HG02840 (cell line): ENCODE measurements around the gene PFKFB3.
"Not testable (repeated sequence)": the region's sequence is repeated elsewhere in the genome, so short reads cannot be mapped to it uniquely, and the experiment has no call there.

Experiments
- ATAC-seq: cut with Tn5 transposase; IDR thresholded peaks from one replicate; pipeline ENCODE4 v1.9.1; 2021; ENCODE audit warnings: mild to moderate bottlenecking, moderate library complexity, moderate number of reproducible peaks; ENCODE audit not compliant: unreplicated experiment, low FRiP score

The PFKFB3 gene

GRCh38 chr10:6232846-6233724 is 30.4 kb downstream of the PFKFB3 start:
- no peak for ATAC-seq

GRCh38 chr10:6233725-6234277 is 31.1 kb downstream of the PFKFB3 start:
- no peak for ATAC-seq

- ATAC-seq: no peak
Observed at GRCh38 chr10:6234371-6234770, 31.6 kb downstream of the PFKFB3 start.

DNA sequence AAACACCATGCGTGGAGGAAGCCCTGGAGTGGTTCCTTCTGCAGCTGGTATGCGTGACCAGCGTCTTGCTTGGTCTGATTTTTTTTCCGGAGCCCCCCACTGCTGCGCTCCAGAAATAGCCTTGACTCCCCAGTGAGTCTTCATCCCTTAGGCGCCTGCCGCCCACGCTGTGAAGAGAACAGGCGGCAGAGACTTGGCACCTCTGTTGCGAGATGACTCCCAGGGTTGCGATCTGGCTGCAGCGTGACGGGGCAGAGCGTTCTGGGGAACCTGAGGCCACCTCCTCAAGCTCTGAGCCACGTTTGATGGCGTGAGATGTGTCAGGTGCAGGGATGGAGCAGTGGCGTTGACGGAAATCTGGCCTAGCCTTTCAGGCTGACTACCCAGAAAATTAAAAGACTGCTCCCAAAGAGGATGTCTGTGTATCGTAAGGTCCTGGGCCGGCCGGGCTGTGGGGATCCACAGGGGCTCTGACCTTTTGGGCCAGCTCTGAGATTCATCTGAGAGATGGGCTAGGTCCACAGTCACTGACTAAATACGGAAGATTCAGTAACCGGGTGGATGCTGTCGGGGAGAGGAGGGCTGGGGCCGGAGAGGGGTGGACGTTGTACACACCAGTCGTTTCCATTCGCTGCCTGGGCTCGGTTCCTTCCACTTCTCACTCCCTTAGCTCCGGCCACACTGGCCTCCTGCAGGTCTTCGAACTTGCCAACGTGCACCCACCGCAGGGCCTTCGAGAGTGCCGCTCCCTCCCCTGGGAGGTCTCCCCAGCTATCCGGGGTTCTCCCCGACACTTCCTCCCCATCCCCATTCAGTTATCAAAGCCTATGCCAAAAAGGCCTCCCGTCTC is 33.8 kb downstream of the PFKFB3 start:
- no peak for ATAC-seq

GRCh38 chr10:6237199-6237530 is 34.4 kb downstream of the PFKFB3 start:
- no peak for ATAC-seq

DNA sequence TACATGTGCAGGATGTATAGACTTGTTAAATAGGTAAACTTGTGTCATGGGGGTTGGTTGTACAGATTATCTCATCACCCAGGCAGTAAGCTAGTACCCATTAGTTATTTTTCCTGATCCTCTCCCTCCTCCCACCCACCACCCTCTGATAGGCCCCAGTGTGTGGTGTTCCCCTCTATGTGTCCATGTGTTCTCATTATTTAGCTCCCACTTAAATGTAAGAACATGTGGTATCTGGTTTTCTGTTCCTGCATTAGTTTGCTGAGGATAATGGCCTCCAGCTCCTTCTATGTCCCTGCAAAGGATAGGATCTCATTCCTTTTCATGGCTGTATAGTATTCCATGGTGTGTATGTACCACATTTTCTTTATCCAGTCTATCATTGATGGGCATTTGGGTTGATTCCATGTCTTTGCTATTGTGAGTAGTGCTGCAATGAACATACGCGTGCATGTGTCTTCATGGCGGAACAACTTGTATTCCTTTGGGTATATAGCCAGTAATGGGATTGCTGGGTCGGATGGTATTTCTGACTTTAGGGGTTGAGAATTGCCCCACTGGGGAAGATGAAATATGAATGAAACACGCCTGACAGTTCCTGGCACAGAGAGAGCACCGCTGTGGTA is 36.0 kb downstream of the PFKFB3 start:
- not testable (repeated sequence) for ATAC-seq

- no peak for ATAC-seq
Observed at GRCh38 chr10:6239213-6239991, 36.7 kb downstream of the PFKFB3 start.

- no peak for ATAC-seq
Observed at GRCh38 chr10:6240254-6240653, 37.5 kb downstream of the PFKFB3 start.

- no peak for ATAC-seq
Observed at GRCh38 chr10:6242089-6242488, 39.4 kb downstream of the PFKFB3 start.

GRCh38 chr10:6244510-6244909 is 41.8 kb downstream of the PFKFB3 start:
- no peak for ATAC-seq

- ATAC-seq: no peak
Observed at GRCh38 chr10:6247041-6247712, 44.4 kb downstream of the PFKFB3 start.

DNA sequence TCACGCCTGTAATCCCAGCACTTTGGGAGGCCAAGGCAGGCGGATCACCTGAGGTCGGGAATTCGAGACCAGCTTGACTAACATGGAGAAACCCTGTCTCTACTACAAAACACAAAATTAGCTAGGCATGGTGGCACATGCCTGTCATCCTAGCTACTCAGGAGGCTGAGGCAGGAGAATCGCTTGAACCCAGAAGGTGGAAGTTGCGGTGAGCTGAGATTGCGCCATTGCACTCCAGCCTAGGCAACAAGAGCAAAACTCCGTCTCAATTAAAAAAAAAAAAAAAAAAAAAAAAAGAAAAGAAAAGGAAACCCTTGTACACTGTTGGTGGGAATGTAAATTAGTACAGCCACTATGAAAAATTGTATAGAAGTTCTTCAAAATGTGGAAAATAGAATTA is 46.2 kb downstream of the PFKFB3 start:
- not testable (repeated sequence) for ATAC-seq

DNA sequence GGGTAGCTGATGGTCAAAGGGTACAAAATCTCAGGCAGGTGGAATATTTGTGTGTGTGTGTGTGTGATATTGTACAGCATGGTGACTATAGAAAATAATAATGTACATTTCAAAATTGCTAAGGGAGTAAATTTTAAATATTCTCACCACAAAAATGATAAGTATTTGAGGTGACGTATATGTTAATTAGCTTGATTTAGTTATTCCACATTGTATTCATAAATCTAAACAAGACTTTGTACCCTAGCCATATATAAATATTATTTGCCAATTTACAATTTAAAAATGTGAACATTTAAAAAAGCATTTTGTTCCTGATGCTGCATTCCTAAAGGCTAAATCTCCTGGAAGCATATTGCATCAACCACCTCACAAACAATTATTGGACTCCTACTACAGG is 47.0 kb downstream of the PFKFB3 start:
- no peak for ATAC-seq

DNA sequence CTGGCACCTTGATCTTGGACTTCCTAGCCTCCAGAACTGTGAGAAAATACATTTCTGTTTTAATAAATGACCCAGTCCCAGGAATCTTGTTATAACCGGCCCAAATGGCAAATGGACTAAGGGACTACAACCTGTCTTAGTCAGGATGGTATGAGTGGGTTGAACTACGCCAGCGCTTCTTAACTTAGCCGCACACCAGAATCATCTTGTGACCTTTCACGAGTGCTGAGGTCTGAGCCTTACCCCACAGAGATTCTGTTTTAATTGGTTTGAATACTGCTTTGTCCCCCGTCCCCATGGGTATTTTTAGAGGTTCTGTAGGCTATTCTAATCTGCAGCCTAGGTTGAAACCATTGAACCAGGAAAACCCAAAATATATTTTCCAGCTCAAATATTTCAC is 48.0 kb downstream of the PFKFB3 start:
- ATAC-seq: no peak

GRCh38 chr10:6254201-6254600 is 51.5 kb downstream of the PFKFB3 start:
- no peak for ATAC-seq

- no peak for ATAC-seq
Observed at GRCh38 chr10:6255548-6256061, 52.9 kb downstream of the PFKFB3 start.

GRCh38 chr10:6256439-6256838 is 53.7 kb downstream of the PFKFB3 start:
- no peak for ATAC-seq

DNA sequence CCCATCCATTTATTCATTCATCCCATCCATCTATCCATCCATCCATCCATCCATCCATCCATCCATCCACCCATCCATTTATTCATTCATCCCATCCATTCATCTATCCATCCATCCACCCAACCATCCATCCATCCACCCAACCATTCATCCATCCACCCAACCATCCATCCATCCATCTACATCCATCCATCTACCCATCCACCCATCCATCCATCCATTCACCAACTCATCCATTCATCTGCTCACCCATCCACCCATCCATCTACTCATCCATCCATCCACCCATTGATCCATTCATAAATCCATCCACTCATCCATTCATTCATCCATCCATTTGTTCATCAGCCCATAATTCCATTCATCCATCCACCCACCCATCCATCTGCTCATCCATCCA is 56.4 kb downstream of the PFKFB3 start:
- ATAC-seq: no peak

DNA sequence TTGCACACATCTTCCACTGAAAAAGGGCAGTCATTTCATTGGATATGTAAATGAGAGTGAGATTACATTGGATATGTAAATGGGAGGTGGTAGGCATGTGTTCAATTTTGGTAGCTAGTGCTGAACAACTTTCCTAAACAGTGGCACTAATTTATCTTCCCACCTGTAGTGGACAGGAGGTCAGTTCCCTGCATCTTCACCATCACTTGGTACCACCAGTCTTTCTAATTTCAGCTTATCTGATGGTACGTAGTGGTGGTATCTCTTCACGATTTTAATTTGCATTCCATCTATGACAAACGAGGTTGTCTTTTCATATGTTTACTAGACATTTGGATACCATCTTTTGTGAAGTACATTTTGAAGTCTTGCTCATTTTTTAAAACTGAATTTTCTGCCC is 58.1 kb downstream of the PFKFB3 start:
- ATAC-seq: no peak
